Measurements from ENCODE around the gene AFF4. TPM values are rescaled to one million over a fixed set of nuclear protein-coding genes. Genes with fewer than 3 reads are reported as not detected.

AFF4 gene
- polyA plus RNA-seq, 1 of the 3 experiments (the other 2 are of a cell fraction), result 8.1 TPM

DNA sequence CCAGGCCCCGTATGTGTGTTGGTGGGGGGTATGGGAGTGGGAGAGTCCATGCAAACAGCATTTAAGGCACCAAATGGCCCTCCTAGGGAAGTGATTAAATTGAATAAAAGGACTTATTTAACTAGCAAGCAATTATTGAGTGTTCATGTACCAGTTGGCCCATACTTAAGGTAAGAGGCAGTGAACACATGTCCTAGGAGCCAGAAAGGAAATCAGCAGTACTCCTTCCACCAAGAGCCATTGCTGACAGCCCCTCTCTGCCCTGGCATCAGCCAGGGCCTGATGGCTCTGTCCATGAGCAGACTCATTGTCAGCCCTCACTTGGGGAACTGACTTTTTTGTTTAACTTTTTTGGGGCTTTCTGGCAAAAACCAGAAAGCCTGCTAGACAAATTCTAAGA is 122.5 kb downstream of the AFF4 start:
- H3K36me3 ChIP-seq (replicated peaks in 1 of 2; ENCODE audit: control insufficient read depth in 1 of 2, insufficient read depth in 2 of 2, low read length in 1 of 2), result no peaks in the 10 kb centered on the region
- H3K79me2 ChIP-seq (ENCODE audit: insufficient read depth), result no peaks in the 10 kb centered on the region
- H3K27ac ChIP-seq (ENCODE audit: low read depth in 2 of 2, low read length in 1 of 2), result no peak overlapping the region
- H3K9me2 ChIP-seq, result no peaks in the 10 kb centered on the region
- no peaks in the 10 kb centered on the region for H3K27me3 ChIP-seq (ENCODE audit: insufficient read depth)
- no peak overlapping the region for H2AFZ ChIP-seq (ENCODE audit: low read depth)
- no peaks in the 10 kb centered on the region; a peak in 2 of 4 replicates for H3K4me1 ChIP-seq (ENCODE audit: control insufficient read depth in 1 of 2, insufficient read depth in 2 of 2, low read depth in 1 of 2, low read length in 1 of 2)
- ChIA-PET POLR2A (no interaction called here), CTCF (interaction anchor here (2.3 kb wide), 1 partner anchor 11 kb away, joined by 9 read pairs; the partner anchor contains the start of gene SHROOM1)
- H3K9ac ChIP-seq, result no peak overlapping the region
- DNase-seq, result no peak
- H3K4me2 ChIP-seq, result no peak overlapping the region
- H3K4me3 ChIP-seq (ENCODE audit: low read depth in 2 of 2, low read length in 1 of 2), result no peak overlapping the region
- 56% methylated on average over 1 of the region's 1 CpG for WGBS (ENCODE audit: low lambda C conversion rate)
- no peaks in the 10 kb centered on the region for H4K20me1 ChIP-seq (ENCODE audit: insufficient read depth)
- no peaks in the 10 kb centered on the region for H3F3A ChIP-seq (replicated peaks; ENCODE audit: insufficient read depth)
- TF ChIP-seq, protein P1, sequence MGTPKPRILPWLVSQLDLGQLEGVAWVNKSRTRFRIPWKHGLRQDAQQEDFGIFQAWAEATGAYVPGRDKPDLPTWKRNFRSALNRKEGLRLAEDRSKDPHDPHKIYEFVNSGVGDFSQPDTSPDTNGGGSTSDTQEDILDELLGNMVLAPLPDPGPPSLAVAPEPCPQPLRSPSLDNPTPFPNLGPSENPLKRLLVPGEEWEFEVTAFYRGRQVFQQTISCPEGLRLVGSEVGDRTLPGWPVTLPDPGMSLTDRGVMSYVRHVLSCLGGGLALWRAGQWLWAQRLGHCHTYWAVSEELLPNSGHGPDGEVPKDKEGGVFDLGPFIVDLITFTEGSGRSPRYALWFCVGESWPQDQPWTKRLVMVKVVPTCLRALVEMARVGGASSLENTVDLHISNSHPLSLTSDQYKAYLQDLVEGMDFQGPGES (IDR thresholded peaks at IDR 0.05; ENCODE audit: low read depth, low read length), result no peak
- no peak for TF ChIP-seq JUND (IDR thresholded peaks at IDR 0.05)
- no peak for TF ChIP-seq FOSL2 (IDR thresholded peaks at IDR 0.05; ENCODE audit: borderline replicate concordance, low read depth)
- no peaks in the 10 kb centered on the region for H3K9me3 ChIP-seq

GRCh38 chr5:132840313-132840712 is 123.1 kb downstream of the AFF4 start:
- Histone ChIP-seq H3K79me2 (ENCODE audit: insufficient read depth) (no peaks in the 10 kb centered on the region), H3K9ac (no peak overlapping the region), H4K20me1 (ENCODE audit: insufficient read depth) (no peaks in the 10 kb centered on the region), H3K27me3 (ENCODE audit: insufficient read depth) (no peaks in the 10 kb centered on the region), H2AFZ (ENCODE audit: low read depth) (peak overlapping the region; percentile 71; the same call in 1 of the 2 replicates), H3K36me3 (replicated peaks in 1 of 2; ENCODE audit: control insufficient read depth in 1 of 2, insufficient read depth in 2 of 2, low read length in 1 of 2) (no peaks in the 10 kb centered on the region), H3K9me3 (no peaks in the 10 kb centered on the region), H3K27ac (ENCODE audit: low read depth in 2 of 2, low read length in 1 of 2) (no peak overlapping the region), H3K9me2 (no peaks in the 10 kb centered on the region), H3K4me1 (ENCODE audit: control insufficient read depth in 1 of 2, insufficient read depth in 2 of 2, low read depth in 1 of 2, low read length in 1 of 2) (no peaks in the 10 kb centered on the region; a peak in 2 of 4 replicates), H3K4me3 (ENCODE audit: low read depth in 2 of 2, low read length in 1 of 2) (no peak overlapping the region), H3F3A (replicated peaks; ENCODE audit: insufficient read depth) (no peaks in the 10 kb centered on the region), H3K4me2 (no peak overlapping the region)
- CTCF ChIA-PET, result interaction anchor here (1.4 to 2.3 kb wide), 2 partner anchors 10 to 20 kb away, joined by 6 to 9 read pairs; partner anchors contain the start of gene SHROOM1
- TF ChIP-seq, protein P2, sequence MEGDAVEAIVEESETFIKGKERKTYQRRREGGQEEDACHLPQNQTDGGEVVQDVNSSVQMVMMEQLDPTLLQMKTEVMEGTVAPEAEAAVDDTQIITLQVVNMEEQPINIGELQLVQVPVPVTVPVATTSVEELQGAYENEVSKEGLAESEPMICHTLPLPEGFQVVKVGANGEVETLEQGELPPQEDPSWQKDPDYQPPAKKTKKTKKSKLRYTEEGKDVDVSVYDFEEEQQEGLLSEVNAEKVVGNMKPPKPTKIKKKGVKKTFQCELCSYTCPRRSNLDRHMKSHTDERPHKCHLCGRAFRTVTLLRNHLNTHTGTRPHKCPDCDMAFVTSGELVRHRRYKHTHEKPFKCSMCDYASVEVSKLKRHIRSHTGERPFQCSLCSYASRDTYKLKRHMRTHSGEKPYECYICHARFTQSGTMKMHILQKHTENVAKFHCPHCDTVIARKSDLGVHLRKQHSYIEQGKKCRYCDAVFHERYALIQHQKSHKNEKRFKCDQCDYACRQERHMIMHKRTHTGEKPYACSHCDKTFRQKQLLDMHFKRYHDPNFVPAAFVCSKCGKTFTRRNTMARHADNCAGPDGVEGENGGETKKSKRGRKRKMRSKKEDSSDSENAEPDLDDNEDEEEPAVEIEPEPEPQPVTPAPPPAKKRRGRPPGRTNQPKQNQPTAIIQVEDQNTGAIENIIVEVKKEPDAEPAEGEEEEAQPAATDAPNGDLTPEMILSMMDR (IDR thresholded peaks at IDR 0.05), result no peak
- no peak for TF ChIP-seq ZBTB33 (IDR thresholded peaks at IDR 0.05; ENCODE audit: borderline replicate concordance, low read depth)
- no peak for TF ChIP-seq GABPA (IDR thresholded peaks at IDR 0.05; ENCODE audit: low read depth)
- POLR2A ChIA-PET, result no interaction called here
- DNase-seq, result no peak
- 79% methylated on average over 3 of the region's 3 CpGs for WGBS (ENCODE audit: low lambda C conversion rate)
